Fibroblast of lung (primary cell): ENCODE data around the gene SAP30BP.

ENCODE experiments used
- CTCF ChIP-seq, 2 donors: IDR thresholded peaks in 1 of 2; conservative IDR thresholded peaks in 1 of 2; 1 replicate in 1 of 2; 2 replicates in 1 of 2; pipeline ENCODE4 v1.5.1; 2011 to 2012; ENCODE audit warnings: low read length in 2 of 2, control low read depth in 1 of 2, inconsistent platforms in 1 of 2, low read depth in 1 of 2, mild to moderate bottlenecking in 1 of 2
- EZH2 ChIP-seq: IDR thresholded peaks from 2 replicates; pipeline ENCODE4 v1.5.1; 2012; ENCODE audit warnings: low read length, control low read depth, mild to moderate bottlenecking; ENCODE audit errors: missing control alignments

DNA sequence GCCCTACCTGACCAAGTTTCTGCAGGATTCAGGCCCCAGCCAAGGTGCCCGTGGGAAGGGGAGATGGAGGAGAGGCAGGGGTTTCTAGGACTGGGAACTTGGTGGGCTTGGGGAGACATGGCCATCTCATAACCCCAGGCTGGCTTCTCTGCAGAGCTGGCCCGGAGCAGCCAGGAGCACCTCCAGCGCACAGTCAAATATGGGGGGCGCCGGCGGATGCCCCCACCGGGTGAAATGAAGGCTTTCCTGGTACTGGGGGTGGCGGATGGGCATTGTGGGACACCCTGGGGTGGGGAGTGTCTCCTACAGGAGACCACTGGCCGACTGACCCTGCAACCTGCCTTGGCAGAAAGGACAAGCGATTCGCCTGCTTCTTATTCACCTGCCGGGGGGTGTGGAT, 43.1 kb upstream of the SAP30BP start:
- TF ChIP-seq EZH2 = no peak
- TF ChIP-seq CTCF (conservative IDR thresholded peaks at IDR 0.05 in 1 of 2, IDR thresholded peaks at IDR 0.05 in 1 of 2; ENCODE audit: low read depth in 1 of 2, low read length in 2 of 2) = no peak
